ENCODE results near the gene KIAA1586.
"Not testable (repeated sequence)": the region's sequence is repeated elsewhere in the genome, so short reads cannot be mapped to it uniquely, and the experiment has no call there.

Gene KIAA1586, protein sequence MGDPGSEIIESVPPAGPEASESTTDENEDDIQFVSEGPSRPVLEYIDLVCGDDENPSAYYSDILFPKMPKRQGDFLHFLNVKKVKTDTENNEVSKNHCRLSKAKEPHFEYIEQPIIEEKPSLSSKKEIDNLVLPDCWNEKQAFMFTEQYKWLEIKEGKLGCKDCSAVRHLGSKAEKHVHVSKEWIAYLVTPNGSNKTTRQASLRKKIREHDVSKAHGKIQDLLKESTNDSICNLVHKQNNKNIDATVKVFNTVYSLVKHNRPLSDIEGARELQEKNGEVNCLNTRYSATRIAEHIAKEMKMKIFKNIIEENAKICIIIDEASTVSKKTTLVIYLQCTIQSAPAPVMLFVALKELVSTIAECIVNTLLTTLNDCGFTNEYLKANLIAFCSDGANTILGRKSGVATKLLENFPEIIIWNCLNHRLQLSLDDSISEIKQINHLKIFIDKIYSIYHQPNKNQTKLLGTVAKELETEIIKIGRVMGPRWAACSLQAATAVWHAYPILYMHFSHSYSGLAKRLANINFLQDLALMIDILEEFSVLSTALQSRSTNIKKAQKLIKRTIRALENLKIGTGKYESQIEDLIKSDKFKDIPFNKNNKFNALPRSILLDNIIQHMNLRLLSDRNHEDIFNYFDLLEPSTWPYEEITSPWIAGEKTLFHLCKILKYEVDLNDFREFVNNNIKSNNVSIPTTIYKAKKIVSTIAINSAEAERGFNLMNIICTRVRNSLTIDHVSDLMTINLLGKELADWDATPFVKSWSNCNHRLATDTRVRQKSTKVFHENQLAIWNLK

DNA sequence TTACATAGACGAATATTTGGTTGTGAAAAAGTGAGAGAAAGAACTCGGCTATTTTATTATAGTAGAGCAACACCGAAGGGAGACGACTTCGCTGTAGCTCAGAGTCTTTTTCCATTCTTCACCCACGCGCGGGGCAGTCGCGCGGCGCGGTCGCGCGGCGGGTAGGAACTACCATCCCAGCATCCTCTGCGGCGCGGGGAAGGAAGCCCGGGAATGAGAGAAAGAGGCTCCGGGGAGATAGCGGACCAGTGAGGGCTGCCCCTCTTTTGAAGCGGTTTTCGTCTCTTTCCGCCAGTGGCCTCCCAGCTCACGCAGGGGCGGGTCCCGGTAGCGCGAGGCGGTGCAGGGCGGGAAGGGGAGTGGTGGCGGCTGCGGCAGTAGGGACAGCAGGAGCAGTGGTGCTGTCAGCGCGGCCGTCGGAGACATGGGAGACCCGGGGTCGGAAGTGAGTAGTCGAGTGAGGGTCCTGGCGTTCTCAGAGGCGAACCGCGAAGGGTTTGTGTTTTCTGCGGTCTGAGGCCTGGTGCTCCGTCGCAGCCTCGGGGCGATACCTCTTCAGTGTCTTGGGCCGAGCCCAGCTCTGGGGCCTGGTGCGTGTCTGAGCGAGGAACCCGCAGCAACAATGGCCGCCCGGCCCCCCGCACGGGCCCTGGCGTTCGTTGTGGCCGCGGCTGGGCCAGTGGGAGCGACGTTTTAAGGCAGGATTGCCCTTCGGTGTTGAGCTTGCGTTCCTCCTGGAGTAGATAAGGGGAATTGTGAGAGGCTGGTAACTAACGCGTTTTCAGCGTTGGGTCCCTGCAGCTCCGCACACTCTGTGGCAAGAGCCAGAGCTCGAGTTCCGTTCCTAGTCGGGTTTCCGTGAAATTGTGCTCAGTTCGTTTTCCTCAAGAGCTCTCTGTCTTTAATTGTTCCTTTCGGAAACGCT, at the start of gene KIAA1586:
TSS of gene KIAA1586 (plus strand) at position 362 of the 925 bp plus-strand sequence. CDS start at position 425, 63 bp downstream.
- peak; percentile 93 for DNase-seq

DNA sequence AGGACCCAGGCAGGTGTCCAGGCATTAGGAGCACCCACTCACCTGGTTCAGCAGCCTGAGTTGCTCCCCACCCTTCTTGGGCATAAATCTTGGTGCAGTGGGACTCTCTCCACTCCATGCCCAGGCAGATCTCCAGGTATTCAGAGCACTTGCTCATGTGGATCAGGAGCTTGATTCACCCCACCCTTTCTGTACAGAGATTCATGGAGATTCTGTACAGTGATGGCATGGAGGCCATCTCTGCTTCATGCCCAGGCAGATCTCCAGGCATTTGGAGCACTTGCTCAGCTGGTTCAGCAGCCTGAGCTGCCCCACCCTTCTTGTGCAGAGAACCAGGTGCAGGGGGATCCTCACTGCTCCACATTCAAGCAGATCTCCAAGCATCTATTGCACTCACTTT, 47.4 kb upstream of the KIAA1586 start:
- no peak for DNase-seq

DNA sequence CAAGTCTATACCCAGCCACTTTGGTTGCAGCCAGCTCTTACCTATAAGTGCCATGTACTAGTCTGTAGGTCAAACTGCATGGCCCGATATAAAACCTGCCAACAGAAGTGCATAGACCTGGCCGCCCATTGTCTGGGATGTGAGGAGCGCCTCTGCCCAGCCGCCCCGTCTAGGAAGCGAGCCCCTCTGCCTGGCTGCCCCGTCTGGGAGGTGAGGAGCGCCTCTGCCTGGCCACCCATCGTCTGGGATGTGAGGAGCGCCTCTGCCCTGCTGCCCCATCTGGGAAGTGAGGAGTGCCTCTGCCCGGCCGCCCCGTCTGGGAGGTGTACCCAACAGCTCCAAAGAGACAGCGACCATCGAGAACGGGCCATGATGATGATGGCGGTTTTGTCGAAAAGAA, 46.7 kb upstream of the KIAA1586 start:
- not testable (repeated sequence) for DNase-seq

DNA sequence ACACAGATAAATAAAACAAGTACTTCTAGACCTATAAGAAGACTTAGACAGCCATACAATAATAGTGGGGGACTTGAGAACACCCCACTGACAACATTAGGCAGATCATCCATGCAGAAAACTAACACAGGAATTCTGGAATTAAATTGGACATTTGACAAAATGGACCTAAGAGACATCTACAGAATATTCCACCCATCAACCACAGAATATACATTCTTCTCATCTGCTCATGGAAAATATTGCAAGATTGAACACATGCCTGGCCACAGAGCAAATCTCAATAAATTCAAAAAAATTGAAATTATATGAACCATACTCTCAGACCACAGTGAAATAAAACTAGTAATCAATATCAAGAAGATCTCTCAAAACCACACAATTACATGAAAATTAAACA, 44.3 kb upstream of the KIAA1586 start:
- DNase-seq = no peak

DNA sequence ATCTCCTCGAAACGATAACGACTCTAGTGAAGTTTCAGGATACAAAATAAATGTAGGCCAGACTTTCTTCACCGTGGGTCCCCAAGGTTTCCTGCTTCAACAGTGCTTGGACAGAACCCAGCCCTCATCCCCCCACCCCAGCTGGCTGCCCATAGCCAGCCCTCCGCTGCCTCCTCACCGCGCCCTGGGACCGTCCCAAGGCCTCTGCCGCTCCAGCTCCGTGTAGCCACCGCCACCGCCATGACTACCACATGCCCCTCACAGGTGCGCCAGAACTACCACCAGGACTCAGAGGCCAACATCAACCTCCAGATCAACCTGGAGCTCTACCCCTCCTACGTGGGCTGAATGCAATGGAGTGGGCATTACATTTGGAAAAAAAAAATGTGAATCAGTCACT, 42.2 kb upstream of the KIAA1586 start:
- DNase-seq = no peak

DNA sequence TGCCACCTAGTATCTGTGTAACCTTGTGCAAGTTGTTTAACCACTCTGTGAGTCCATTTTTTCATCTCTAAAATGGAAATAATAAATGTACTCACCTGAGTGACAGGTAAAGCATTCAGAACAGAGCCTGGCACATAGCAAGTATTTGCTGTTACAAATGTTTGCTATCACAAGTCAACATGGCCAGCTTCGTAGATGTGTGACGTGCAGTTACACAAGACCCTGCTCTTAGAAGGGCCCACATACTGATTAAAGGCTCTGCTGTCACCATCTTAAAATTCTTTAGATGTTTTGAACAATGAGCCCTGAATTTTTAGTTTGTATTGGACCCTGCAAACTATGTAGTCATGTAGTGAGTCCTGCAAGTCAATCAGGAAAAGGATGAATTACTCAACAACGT, 40.4 kb upstream of the KIAA1586 start:
- no peak for DNase-seq

DNA sequence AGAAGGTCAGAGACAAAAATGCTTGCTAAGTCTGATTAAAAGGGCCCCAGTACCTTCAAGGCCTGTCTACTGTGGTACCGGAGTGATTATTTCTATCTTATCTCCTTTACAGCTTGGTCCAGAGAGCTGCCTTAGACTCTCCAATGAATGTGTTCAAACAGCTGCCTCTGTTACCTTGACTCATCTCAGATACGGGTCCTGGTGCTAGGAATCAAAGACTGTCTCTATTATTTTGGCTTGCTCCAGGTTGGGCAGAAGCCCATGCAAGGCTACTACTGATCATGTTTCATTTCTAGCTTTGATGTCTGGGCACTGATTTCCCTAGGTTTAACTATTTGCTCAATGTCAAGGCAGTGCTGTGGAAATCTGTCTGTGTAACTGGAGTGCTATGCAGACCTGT, 38.4 kb upstream of the KIAA1586 start:
- DNase-seq = not testable (repeated sequence)

DNA sequence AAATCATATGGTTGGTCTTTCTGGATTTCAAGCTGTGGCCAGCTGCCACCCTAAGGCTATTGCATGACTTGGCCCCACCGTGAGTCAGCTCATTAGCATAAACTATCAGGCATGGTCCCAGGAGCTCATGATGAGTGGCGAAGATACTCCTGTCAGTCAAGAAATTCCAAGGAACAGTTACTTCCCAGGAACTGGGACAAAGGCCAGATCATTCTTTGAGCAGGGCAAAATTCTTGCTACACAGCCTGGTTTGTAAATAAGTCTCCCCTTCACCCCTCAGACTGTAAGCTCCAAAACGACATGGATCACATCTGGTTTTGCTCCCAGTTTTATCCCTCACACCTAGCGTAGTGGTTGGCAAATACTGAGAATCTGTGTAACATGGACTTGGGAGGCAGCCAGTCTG, 33.0 kb upstream of the KIAA1586 start:
- DNase-seq = no peak

DNA sequence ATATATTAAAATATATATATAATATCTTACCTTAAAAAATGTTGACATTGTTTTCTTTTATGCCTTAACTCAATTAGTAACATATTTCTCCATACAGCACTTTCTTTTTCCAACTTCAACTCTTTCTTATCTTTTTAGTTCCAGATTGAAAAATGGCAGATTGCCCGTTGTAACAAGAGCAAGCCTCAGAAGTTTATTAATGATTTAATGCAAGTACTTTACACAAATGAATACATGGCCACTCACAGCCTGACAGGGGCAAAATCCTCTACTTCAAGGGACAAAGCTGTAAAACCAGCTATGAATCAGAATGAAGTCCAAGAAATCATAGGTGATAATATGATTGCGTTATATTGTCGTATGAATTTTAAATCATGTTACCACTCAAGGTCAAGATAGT, 29.4 kb upstream of the KIAA1586 start:
- no peak for DNase-seq

DNA sequence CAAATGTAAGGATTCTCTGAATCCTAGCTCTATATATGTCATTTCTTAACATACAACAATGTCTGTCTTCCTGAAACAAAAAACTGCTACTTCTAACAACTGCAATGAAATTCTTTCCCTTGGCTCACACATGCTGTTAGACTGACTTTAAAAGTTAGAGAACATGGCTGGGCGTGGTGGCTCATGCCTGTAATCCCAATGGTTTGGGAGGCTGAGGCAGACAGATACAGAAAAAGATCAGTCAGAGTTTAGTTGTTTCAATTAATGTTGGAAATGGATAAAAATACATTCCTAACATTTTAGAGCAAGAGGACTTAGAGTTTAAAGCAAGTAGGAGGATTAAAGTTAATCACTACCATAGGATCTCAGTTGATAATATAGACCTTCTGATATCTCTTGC, 28.7 kb upstream of the KIAA1586 start:
- no peak for DNase-seq

DNA sequence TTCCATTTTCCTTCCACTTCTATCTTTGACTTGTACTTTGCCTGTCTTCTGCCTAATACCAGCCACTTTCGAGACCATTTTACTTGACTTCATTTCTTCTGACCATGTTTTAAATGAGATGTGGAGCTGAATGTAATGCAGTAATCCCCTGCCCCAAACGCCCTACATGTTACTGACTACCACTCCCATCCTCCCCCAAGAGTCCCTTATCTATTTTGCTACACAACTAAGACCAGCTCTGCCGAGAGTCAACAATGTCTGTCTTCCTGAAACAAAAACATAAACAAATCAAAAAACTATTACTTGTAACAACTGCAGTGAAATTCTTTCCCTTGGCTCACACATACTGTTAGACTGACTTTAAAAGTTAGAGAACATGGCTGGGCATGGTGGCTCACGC, 27.1 kb upstream of the KIAA1586 start:
- DNase-seq = no peak

DNA sequence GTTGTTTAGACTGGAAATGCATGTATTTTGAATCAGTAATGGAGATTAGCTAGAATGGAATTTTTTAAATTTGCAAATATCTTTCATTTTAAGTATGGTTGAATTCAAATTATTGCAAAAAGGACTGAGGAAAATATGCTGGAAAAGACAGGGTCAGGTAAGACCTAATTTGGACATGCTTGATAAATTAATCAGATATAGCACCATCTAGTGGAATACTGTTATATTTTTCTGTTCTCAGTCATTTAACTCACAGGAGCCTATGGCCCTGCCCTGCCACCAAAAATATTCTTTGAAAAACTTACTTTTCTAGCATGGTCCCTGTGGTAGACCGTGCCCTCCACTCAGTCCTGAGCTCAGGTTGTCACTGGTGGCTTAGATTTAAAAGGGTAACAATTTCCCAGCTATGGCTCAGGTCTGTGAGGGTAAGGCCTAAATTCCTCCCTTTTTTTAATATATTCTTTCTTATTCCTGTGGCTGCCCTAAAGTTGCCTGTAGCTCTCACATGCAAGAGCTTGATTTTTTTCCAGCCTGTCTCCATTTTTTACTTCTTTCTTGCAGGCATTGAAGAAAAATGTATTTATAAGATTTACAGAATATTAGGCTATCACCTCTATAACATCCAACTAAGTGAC, 25.3 kb upstream of the KIAA1586 start:
- peak; percentile 63 for DNase-seq

DNA sequence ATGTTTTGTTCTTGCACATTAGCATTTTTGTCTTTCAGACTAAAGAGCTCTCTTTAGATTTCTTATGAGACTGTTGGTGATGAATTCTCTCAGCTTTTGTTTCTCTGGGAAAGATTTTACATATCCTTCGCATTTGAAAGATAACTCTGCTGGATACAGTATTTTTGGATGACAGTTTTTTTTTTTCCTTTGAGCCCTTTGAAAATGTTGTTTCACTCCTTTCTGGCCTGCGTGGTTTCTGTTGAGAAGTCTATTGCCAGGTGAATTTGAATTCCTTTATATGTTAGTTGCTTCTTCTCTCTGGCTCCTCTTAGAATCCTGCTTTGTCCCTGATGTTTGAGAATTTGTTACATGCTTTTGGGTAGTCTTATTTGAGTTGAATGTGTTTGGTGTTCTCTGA, 22.2 kb upstream of the KIAA1586 start:
- DNase-seq = no peak

DNA sequence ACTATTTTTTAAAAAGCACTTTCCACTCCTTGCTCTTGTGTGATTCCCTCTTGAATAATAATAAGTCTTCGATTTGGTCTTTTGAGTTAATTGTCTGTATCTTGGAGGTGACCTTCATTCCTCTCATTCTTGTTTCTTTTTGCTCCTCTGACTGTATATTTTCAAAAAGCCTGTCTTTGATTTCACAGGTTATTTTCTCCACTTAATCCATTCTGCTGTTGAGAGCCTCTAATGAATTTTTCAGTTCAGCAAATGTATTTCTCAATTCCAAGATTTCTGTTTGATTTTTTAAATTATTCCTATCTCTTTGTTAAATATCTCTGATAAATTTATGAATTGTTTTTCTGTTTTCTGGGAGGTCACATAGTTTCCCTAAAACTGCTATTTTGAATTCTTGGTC, 21.7 kb upstream of the KIAA1586 start:
- DNase-seq = no peak

DNA sequence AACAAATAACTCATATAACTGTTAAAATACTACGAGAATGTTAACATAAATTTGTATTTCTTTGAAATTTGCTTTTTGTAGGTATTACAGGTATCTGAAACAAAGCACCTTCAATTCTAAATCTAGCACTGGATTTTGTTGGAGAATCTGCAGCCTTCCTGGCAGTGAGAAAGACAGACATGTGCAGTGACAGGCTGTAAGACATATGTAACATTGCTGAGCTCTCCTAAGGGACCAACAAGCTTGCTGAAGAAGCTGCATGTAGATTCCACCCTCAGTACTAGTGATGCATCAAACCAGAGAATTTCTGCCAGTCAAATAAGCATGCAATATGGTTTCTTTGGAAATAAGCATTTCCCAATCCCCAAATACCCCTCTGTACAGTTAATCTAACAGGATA, 20.5 kb upstream of the KIAA1586 start:
- DNase-seq = no peak

DNA sequence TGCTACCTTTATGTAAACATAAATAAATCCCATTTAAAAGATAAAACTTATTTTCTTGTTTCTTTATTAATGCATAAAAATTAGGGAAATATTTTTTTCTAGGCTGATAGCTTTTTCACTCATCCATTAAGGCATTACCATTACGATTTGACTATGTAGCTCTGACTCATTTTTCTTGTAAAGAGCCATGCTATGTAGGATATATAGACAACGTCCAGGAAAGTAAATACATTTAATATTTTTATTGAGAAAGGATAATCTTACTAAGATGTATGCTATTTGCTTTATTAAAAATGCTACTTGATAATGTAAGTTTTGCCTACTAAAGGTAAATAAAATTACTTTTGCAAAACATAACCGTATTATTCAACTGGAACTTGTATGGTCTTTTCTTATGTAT, 19.2 kb upstream of the KIAA1586 start:
- no peak for DNase-seq

DNA sequence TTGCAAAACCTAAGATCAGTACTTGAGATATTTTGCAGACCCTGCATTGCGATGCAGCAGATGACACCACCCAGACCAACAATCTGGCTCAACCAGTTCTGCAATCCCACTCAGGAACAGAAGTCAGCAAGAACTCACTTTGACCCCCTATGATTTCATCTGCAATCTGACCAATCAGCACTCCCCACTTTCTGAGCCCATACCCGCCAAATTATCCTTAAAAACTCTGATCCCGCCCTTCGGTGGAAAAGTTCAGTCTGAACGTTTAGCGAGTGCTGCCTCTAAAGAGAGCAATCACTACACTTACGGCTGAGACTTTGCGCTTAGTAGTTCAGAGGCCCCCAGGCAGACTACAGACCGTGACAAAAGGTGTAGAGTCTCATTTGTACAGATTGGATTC, 17.3 kb upstream of the KIAA1586 start:
- DNase-seq = no peak

DNA sequence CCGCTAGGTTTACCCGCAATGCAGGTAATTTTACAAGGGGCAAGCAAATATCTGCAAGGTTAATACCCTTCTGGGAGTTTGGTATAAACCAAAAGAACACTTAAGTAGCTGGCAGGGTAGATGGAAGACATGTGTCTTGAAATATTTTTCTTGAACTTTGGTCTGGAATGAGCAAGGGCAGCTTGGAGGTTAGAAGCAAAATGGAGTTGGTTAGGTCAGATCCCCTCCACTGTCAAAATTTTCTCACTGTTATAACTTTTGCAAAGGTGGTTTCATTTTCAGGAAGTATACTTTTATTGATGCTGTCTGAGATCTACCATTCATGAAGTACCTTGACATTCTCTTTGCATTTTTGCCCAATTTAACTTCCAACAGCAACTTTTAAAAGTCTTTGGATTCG, 13.3 kb upstream of the KIAA1586 start:
- no peak for DNase-seq

DNA sequence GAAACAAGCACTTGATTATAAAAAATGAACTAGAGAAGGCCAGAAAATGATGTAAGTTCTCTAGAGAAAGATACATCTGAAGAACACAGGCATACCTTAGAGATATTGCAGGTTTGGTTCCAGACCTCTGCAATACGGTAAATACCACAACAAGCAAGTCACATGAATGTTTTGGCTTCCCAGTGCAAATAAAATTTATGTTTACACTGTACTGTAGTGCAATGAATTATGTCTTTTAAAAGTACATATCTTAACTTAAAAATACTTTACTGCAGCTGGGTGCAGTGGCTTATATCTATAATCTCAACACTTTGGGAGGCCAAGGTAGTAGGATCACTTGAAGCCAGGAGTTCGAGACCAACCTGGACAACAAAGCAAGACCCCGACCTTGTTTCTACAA, 10.9 kb upstream of the KIAA1586 start:
- DNase-seq = no peak

DNA sequence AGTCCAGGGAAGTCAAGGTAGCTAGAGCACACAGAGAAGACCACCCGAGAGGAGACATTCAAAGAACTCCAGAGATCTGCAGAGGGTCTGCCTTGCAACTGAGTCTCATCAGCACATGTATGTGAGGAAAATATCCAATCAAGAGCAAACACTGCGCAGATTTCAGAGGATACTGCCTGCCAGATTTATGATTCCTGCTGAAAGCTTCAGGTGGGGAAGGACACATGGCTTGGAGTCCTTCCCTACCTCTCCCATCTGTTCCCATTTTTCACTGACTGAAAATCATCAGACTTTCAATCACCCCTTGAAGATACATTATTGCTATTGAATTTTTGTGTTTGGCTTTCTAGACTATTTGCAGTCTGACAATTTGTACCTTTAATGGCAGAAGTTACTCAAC, 7.6 kb upstream of the KIAA1586 start:
- peak; percentile 30 for DNase-seq

DNA sequence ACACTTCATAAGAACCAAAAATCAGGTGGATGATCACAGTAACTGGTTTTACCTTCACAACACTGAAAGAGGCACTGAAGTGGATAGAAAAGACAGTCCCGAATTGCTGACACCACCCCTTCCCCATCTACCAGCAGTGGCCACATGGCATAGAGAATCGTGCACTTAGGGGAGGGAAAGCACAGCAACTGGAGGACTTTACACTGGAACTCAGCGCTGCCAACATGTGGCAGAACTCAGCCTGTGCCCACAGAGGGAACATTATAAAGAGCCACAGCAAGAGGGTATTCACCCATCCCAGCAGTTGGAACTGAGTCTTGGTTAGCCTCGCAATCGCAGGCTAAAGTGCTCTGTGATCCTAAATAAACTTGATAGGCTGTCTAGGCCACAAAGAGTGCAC, 6.5 kb upstream of the KIAA1586 start:
- DNase-seq = peak; percentile 38

DNA sequence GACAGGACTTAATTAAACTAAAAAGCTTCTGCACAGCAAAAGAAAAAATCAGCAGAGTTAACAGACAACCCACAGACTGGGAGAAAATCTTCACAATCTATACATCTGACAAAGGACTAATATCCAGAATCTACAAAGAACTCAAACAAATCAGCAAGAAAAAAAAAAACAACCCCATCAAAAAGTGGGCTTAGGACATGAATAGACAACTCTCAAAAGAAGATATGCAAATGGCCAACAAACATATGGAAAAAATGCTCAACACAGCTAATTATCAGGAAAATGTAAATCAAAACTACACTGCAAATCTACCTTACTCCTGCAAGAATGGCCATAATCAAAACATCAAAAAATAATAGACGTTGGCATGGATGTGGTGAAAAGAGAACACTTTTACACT, 2.4 kb upstream of the KIAA1586 start:
- DNase-seq = not testable (repeated sequence)

DNA sequence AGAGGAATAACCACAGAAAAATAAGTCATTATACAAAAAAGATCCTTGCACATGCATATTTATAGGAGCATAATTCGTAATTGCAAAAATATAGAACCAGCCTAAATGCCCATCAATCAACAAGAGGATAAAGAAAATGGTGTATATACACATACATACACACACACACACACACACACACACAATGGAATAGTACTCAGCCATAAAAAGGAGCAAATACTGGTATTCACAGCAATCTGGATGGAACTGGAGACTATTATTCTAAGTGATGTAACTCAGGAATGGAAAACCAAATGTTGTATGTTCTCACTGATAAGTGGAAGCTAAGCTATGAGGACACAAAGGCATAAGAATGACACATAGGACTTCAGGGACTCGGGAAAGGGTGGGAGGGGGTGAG, 1.9 kb upstream of the KIAA1586 start:
- no peak for DNase-seq
